HG03520 (cell line): ENCODE results near the gene PRIM2.
"Not testable (repeated sequence)": the region's sequence is repeated elsewhere in the genome, so short reads cannot be mapped to it uniquely, and the experiment has no call there.

Source experiments
- ATAC-seq: cut with Tn5 transposase; IDR thresholded peaks from one replicate; pipeline ENCODE4 v1.9.1; 2021; ENCODE audit warnings: mild to moderate bottlenecking, moderate library complexity; ENCODE audit not compliant: unreplicated experiment

Gene PRIM2

DNA sequence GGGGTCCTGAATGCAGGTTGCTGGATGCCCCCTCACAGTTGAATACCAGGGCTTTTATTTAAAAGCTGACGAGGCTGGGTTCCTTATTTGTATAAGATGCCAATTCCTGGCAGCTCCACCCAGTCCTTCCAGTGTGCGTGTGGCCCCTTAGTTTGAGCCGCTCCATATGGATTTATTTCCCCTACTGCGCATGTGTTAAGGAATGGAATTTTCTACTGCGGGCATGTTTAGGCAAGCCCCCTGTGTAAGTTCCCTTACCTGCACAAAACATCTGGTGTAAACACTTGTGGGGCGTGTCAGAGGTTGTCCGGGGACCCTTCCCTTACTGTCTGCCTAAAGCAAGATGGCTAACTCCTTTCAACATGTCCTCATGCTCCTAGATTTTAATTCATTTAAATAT is 174.4 kb downstream of the PRIM2 start:
- not testable (repeated sequence) for ATAC-seq

DNA sequence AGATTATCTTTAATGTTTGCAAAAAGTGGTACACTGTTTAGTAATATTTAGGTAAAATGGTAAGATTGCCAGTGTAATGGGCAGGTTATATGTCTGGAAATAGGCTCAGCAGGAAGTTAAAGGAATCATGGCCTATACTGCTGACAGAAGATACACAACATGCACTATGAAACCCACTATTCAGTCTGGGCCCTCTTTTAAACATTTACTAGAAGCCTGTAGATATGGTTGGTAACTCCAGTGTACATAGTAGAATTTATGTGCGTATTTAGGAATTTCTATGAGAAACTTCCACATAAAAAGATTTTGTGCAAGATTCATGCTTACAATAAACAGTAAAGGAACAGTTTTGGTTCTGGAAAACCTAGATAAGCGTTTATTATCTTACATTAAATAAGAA is 178.8 kb downstream of the PRIM2 start:
- not testable (repeated sequence) for ATAC-seq

DNA sequence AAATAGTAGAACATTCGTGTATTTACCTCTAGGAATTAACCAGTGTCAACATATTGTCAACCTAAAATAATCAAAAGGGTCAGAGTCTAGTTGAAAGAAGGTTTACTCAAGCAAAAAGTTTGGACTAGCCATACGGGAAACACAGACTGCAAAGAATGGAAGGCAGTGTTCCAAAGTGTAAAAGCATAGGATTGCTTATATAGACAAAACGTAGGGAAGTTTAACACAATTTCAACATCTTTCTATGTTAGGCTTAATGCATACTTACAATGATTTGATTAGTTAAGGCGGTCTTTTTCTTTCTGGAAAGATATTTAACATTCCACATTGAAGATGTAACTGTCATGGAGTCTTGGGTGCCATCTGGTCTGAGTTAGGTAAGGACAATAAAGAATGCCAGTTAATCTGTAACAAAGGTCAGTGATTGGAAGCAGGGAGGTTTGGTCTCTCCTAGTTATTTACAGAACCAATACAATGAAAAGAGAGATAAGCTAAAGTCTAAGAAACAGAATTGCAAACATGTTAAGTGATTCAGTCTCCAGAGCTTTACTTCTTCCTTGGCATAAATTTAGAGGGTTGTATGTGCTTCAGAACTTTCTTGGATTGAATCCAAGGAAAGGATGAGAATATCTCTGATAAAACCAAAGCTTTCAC is 183.1 kb downstream of the PRIM2 start:
- ATAC-seq: not testable (repeated sequence)

DNA sequence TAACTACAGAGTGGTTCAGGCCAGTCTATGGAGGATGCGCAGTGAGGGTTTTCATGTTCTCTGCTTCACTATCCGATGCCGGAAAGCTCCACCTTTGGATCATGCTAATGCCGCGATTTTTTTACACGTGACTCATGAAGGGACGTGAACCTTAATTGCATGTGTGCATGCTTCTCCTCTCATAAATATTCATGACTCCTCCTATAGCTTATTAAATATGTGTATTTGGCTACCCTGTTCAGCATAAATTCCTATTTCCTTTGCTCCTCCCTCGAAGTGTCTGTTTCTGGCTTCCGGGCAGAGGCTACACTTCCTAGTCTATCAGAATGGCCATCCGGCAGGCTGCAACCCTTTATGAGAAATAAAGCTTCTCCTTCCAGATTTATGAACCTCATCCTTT is 185.0 kb downstream of the PRIM2 start:
- not testable (repeated sequence) for ATAC-seq

DNA sequence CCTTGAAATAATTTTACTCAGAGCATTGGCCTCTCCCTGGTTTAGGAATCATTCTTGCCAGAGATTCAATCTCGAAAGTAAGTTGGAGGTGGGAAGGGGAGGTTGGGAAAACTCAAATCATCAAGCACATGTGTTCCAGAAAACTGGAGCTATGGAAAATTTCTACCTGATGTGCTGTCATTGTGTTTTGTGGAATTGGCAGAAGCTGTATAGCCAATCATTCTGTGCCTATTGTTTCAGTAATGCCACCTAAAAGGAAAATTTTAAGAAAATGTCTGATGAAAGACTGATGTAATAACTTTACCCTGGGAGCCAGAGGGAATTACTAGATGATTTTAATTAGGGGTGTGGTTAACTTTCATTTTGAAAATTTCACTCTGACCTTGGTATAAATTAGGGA is 187.8 kb downstream of the PRIM2 start:
- ATAC-seq: not testable (repeated sequence)

DNA sequence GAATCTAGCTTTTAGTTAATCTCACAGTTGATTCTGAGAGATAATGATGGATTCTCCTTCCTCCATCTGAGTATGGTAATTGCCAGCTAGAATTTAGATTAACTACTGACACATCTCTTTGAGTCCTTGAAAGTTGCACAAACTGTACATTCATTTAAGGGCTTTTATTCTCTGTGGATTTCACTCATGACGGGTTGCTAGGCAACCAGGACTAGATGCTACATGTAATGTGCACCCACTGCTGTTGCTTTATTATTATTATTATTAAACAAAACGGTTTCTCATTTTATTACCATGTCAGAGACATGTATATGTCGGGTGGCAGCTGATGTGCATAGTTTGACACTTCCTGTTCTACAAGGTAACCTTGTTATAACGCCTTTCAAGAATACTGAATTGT is 193.0 kb downstream of the PRIM2 start:
- not testable (repeated sequence) for ATAC-seq

DNA sequence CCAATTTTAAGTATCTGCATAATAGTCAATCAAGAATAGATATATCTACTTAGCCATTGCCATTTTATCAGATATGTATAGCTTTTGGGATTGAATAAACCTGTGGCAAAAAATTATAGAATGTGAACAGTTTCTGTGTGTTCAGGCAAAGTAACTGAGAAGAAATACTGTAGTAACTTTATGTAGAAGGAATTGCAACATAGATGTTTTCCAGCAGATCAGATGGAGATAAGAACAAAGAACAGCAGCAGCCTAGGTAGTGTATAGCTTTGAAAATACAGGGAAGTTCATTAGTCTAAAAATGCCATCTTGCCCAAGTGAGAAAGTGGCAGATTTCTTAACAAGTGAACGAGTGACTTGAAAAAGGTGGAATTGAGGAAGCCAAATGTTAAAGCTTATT is 197.7 kb downstream of the PRIM2 start:
- ATAC-seq: not testable (repeated sequence)

DNA sequence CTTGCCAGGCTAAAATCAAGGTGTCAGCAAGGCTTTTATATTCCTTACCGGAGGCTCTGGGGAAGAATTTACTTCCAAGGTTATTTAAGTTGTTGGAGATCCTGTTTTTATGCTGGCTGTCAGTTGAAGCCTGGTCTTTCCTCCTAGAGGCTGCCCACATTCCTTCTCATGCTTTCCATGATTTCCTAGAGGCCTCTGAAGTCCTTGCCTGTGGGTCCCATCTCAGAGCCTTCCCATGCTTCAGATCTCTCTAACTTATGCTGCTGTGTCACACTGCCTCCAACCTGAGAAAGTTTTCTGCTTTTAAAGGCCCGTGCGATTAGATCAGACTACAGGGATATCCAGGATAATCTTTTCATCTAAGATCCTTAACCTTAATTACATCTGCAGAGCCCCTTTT is 198.4 kb downstream of the PRIM2 start:
- ATAC-seq: not testable (repeated sequence)

DNA sequence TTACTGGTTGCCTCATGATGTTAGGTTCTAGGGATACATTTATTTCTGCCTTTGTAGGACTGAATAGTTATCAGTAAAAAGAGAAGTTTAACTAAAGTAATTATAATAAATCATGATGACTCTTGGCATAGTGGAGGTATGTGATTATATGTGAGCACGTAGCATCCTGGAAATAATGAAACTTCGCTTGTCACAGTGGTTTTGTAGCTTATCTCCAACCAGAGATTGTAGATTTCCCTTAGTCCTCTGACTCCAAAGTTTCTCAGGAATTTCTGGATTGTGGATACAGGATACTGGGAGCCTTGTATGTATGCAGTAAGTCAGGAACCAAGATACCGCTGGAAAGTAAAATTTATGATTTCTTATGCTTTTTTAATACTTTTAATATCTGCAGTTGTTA is 199.3 kb downstream of the PRIM2 start:
- not testable (repeated sequence) for ATAC-seq

DNA sequence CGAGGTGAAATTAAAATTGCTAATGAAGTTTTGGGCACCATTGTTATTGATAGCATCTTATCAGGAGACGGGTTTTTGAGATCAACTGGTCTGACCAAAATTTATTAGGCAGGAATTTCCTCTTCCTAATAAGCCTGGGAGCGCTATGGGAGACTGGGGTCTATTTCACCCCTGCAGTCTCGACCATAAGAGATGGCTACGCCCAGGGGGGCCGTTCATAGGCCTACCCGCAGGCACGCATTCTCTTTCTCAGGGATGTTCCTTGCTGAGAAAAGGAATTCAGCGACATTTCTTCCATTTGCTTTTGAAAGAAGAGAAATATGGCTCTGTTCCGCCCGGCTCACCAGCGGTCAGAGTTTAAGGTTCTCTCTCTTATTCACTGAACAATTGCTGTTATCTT is 201.8 kb downstream of the PRIM2 start:
- ATAC-seq: not testable (repeated sequence)

DNA sequence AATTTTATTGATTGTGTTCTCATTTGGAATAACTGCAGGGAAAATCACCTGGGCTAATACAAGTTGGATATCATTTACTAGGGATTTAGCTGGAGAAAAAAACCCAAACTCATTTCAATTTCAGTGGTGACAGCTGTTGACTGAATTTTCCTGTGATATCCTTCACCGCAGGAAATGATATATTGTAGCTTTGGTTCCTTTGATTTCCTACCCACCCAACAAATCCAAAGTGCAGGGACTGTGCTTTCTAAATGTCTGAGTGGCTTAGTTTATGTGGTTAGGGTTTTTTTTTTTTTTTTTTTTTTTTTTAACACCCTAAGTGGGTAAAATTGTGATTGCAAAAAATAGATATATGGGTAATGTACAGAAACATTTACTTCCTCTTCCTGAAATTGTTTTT is 203.7 kb downstream of the PRIM2 start:
- ATAC-seq: not testable (repeated sequence)

DNA sequence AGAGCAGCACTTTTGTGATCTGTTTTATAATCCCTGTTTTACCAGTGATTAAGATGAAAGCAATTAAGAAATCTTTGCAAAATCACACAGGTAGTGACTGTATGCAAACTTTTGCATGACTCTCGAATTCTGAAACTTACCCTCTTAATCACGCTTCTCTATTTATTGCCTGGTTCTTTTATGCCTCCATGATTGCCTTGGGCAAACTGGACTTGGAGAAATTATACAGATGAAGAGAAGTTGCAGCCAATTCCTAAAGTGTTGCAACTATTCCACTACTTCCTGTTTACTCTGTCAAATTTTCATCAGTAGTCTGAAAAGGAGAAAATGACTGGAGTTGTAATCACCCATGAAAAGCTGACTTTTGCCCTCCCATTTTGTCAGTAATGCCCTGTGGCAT is 205.8 kb downstream of the PRIM2 start:
- ATAC-seq: not testable (repeated sequence)

DNA sequence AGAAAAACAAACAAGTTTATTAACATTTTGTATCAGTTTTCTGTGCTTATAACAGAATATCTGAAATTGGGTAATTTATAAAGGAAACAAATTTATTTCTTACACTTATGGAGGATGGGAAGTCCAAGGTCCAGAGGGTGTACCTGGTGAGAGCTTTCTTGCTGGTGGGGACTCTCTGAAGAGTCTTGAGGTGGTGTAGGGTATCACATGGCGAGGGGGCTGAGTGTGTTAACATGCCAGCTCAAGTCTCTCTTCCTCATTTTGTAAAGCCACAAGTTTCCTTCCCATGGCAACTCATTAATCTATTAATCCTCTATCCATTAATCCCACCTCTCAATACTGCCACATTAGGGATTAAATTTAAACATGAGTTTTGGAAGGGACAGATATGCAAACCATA is 212.3 kb downstream of the PRIM2 start:
- not testable (repeated sequence) for ATAC-seq

DNA sequence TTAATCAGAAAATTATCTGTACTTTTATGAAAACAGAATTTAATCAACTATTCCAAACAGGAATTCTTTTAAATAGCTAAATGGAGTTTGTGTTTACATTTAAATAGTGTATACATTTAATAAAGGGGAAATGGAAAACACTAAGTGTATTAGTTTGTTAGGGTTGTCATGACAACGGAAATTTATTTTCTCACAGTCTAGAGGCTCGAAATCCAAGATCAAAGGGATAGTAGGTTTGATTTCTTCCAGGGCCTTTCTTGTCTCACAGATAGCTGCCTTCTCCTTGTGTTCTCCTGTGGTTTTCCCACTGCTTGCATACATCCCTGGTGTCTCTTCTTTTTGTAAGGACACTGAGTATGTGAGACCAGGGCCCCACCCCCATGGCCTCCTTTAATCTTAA is 215.2 kb downstream of the PRIM2 start:
- not testable (repeated sequence) for ATAC-seq

DNA sequence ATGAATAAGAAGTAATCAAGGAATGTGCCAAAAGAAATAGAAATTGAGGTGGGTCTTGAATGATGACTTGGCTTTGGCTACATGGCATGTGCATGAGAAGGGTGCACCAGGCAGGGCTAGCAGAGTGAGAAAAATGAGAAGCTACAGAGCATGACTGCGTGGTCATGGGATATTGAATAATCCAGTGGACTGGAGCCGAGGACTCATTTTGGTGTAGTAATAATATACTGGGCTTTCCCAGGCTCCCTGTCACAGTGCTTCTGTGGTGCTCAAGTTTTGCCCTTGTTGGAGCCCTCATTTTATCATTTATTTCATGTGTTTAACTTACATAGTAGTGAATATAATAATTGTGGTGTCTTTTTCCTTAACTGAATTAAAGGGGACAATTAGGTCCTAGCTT is 217.7 kb downstream of the PRIM2 start:
- ATAC-seq: not testable (repeated sequence)

DNA sequence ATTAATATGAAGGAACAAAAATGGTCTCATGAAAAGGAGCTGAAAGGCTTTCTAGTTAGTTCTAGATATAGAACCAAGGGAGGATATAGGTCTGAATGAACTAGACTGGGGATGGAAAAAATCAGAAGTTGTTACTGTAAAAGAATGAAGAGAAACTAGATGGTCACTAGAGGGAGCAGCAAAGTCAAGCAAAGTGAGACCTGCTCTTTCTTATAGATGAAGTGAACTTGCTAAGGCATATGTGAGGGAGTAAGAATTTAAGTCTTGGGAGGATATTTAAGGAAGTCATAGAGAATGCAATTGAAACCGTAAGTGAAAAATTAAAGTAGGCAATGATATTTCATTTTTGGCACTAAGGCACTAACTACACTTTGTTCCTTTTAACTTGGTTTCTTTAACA is 218.6 kb downstream of the PRIM2 start:
- ATAC-seq: peak; percentile 77

DNA sequence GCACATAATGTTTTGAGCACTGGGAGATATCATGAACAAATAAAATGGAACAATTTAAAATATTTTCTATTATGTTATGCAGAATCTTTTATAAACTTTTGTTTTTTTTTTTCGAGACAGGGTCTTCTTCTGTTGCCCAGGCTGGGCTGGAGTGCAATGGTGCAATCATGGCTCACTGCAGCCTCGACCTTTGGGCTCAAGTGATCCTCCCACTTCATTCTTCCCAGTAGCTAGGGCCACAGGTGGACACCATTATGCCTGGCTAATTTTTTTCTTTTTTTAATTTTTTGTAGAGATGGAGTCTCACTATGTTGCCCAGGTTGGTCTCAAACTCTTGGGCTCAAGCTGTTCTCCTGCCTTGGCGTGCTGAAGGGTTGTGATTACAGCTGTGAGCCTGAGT is 220.5 kb downstream of the PRIM2 start:
- not testable (repeated sequence) for ATAC-seq

DNA sequence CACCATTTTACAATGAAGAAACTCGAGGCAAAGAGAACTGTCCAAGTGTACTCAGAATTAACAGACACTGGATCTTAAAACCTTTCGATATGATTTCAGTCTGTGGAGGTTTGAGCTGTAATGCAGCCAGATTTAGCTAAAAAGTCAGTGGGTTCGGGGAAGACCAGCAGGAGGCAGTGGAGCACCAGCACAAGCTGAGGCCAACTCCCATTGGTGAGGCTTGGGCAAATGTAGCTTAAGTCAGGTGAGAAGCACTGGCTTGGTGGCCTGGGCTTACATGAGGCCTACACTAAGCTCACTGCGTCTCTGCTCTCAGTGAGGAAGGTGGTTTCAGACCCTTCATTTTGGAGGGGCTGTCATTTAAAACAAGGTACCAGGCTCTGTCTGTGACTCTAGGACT is 234.5 kb downstream of the PRIM2 start:
- not testable (repeated sequence) for ATAC-seq

DNA sequence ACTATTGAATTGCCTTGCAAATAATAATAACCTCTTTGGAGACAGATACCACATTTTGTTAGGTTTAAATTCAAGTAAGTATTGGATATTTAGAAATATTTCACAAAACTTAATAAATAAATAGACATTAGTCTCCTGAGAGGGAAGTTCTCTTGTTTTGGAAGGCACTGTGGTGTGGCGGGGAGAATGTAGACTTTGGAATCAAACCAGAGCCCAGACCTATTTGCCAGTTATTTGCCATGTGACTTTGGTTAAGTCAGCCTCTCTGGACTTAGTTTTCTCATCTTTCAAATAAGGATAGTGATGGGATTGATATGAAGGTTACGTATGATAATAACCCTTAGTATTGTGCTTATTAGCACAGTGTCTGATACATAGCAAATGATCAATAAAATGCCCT is 240.4 kb downstream of the PRIM2 start:
- not testable (repeated sequence) for ATAC-seq

DNA sequence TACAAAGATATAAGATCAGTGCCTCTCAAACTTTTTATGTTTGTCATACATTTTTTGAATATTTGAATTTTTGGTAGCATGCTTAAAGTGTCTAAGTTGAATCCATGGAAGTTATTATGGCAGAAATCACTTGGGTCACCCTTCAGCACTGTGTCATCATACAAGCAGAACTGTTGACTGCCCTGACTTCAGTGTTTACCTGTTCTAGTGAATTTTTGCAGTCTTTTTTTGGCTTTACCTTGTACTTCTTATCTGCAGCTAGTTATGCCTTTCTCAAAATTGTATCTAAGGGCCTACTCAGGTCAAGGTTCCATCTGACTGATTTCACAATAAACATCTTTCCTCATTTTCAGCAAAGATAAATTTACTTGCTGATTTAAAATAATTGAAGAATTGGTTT is 241.7 kb downstream of the PRIM2 start:
- ATAC-seq: not testable (repeated sequence)

DNA sequence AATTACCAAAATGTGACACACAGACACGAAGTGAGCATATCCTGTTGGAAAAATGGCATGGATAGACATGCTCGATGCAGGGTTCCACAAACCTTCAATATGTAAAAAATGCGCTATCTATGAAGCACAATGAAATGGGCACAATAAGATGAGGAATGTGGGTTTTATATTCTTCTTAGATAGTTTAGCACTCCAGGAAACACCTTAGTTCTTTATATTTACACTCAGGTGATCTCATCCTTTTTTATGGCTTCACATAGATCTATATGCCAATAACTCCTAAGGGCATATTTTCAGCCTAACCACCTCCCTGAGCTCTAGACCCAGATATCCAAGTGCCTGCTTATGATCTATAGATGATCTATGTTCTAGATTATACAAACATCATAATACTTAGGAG is 244.8 kb downstream of the PRIM2 start:
- not testable (repeated sequence) for ATAC-seq

DNA sequence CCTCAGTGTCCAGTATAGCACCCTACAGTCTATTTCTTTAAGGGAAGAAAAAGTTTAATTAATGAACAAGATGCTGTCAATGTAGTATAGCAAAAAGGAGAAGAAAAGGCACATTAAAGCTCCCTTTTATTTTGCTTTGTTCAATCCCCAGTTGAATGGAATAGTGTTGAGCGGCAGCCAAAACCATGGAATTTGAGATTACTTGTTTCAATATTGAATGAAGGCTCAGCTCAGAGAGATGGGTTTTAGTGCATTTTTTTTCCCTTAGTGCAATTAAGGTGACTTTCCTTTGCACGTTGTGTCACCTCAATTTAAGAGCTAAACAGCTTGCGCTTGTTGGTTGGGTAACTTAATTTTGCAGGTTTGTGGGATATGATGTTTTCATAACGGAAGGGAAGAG is 254.7 kb downstream of the PRIM2 start:
- not testable (repeated sequence) for ATAC-seq

DNA sequence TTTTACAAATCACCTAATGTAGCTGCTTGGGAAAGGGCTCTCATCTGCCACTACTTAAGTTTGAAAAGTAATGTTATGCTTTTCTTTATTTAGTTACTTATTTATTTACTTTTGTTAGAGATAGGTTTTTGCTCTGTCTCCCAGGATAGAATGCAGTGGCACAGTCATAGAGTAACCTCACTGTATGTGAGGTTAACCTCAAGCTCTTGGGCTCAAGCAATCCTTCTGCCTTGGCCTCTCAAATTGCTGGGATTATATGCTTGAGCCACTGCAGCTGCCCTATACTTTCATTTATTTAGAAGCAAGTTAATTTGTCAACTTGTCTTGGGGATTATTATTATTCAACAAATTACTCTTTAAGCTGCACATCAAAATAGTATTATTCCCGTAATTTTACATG is 255.4 kb downstream of the PRIM2 start:
- ATAC-seq: not testable (repeated sequence)
